Measurements from ENCODE around the gene PATJ. TPM values are rescaled to one million over a fixed set of nuclear protein-coding genes. Genes with fewer than 3 reads are reported as not detected.
"Not testable (repeated sequence)": the region's sequence is repeated elsewhere in the genome, so short reads cannot be mapped to it uniquely, and the experiment has no call there.

The PATJ gene
- total RNA-seq, 2 experiments from 2014 or later = 14.8 to 16.4 TPM

DNA sequence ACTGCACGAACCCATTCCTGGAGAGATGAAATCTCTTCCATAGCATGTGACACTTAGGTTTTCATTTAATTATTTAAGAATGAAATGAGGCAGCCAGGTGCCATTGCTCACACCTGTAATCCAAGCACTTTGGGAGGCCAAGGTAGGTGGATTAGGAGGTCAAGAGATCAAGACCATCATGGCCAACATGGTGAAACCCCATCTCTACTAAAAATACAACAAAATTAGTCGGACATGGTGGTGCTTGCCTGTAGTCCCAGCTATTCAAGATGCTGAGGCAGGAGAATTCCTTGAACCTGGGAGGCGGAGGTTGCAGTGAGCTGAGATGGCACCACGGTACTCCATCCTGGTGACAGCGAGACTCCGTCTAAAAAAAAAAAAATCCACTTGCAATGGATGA is 470.1 kb downstream of the PATJ start:
- H3K36me3 Mint-ChIP-seq (ENCODE audit: low read depth) = peaks cover 4% of the 10 kb centered on the region
- DNase-seq = no peak
- POLR2A ChIA-PET = no interaction called here
- H3K9me3 Mint-ChIP-seq = peaks cover 16% of the 10 kb centered on the region
- H3K27me3 Mint-ChIP-seq = no peaks in the 10 kb centered on the region
- H3K27ac Mint-ChIP-seq = no peak overlapping the region
- H3K4me1 Mint-ChIP-seq = peaks cover 9% of the 10 kb centered on the region
- no peak overlapping the region for H3K4me3 Mint-ChIP-seq
- CTCF ChIA-PET = no interaction called here

GRCh38 chr1:62213075-62213914 is 471.0 kb downstream of the PATJ start:
- Mint-ChIP-seq H3K4me3 (no peak overlapping the region), H3K9me3 (peaks cover 16% of the 10 kb centered on the region), H3K36me3 (ENCODE audit: low read depth) (peaks cover 4% of the 10 kb centered on the region), H3K4me1 (peaks cover 9% of the 10 kb centered on the region), H3K27me3 (no peaks in the 10 kb centered on the region), H3K27ac (no peak overlapping the region)
- ChIA-PET POLR2A (no interaction called here), CTCF (no interaction called here)
- no peak for DNase-seq

GRCh38 chr1:62218604-62219003 is 476.3 kb downstream of the PATJ start:
- Mint-ChIP-seq H3K36me3 (ENCODE audit: low read depth) (no peaks in the 10 kb centered on the region), H3K27me3 (no peaks in the 10 kb centered on the region), H3K4me3 (no peak overlapping the region), H3K27ac (no peak overlapping the region), H3K4me1 (no peaks in the 10 kb centered on the region), H3K9me3 (no peaks in the 10 kb centered on the region)
- ChIA-PET CTCF (no interaction called here), POLR2A (no interaction called here)
- DNase-seq = no peak

- H3K9me3 Mint-ChIP-seq; DNase-seq; H3K27me3 Mint-ChIP-seq; H3K4me1 Mint-ChIP-seq; POLR2A ChIA-PET; H3K4me3 Mint-ChIP-seq; H3K36me3 Mint-ChIP-seq (ENCODE audit: low read depth); H3K27ac Mint-ChIP-seq: not testable (repeated sequence)
- CTCF ChIA-PET = interaction anchor here (1.0 kb wide), 1 partner anchor 22 kb away, joined by 3 read pairs; no protein-coding TSS in a partner anchor
Observed at GRCh38 chr1:62220456-62220855, 478.2 kb downstream of the PATJ start.

- no peak for DNase-seq
- Mint-ChIP-seq H3K27ac (no peak overlapping the region), H3K4me3 (no peak overlapping the region), H3K9me3 (no peaks in the 10 kb centered on the region), H3K4me1 (no peaks in the 10 kb centered on the region), H3K27me3 (no peaks in the 10 kb centered on the region), H3K36me3 (ENCODE audit: low read depth) (no peaks in the 10 kb centered on the region)
- ChIA-PET POLR2A (no interaction called here), CTCF (no interaction called here)
Observed at GRCh38 chr1:62221171-62221570, 478.9 kb downstream of the PATJ start.

DNA sequence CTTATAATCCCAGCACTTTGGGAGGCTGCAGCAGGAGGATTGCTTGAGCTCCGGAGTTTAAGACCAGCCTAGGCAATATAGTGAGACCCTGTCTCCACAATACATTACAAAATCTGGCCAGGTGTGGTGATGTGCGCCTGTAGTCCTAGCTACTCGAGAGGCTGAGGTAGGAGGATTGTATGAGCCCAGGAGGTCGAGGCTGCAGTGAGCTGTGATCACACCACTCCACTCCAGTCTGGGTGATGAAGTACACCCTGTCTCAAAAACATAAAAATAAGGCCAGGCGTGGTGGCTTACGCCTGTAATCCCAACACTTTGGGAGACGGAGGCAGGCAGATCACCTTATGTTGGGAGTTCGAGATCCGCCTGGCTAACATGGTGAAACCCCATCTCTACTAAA is 480.0 kb downstream of the PATJ start:
- Mint-ChIP-seq H3K27ac (no peak overlapping the region), H3K4me1 (no peaks in the 10 kb centered on the region), H3K36me3 (ENCODE audit: low read depth) (no peaks in the 10 kb centered on the region), H3K27me3 (no peaks in the 10 kb centered on the region), H3K9me3 (no peaks in the 10 kb centered on the region), H3K4me3 (no peak overlapping the region)
- ChIA-PET CTCF (no interaction called here), POLR2A (no interaction called here)
- DNase-seq = no peak

DNA sequence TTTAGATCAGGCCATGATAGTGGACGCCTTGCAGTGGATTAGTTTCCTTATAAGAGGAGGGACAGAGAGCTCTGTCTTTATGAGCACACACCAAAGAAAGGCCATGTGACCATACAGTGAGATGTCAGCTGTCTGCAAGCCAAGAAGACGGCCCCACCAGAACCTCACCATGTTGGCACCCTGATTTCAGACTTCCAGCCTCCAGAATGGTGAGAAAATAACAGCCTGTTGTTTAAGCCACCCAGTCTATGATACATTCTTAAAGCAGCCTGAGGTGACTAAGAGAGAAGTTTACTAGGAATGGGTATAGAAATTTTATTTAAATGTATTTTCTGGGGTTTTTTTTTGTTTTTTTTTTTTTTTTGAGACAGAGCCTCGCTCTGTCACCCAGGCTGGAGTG is 481.9 kb downstream of the PATJ start:
- Mint-ChIP-seq H3K4me3 (no peak overlapping the region), H3K36me3 (ENCODE audit: low read depth) (no peaks in the 10 kb centered on the region), H3K9me3 (no peaks in the 10 kb centered on the region), H3K27me3 (no peaks in the 10 kb centered on the region), H3K4me1 (no peaks in the 10 kb centered on the region), H3K27ac (no peak overlapping the region)
- no peak for DNase-seq
- ChIA-PET CTCF (no interaction called here), POLR2A (no interaction called here)

DNA sequence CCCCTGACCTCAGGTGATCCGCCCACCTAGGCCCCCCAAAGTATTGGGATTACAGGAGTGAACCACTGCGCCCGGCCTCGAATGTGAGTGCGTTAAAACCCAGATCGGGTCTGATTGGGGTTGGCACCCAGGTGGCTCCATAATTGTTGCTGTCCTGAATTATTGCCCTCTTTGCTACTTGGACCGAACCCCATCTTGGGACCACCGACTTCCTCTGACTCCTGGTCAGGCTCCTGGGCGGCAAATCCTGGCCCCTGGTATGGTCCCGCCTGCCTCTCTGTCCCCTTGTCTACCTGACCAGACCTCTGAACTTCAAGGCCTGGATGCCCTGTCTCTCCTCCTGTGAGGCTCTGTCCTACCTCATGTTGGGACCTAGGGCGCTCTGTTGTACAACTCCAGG is 485.2 kb downstream of the PATJ start:
- H3K27ac Mint-ChIP-seq = no peak overlapping the region
- POLR2A ChIA-PET = no interaction called here
- CTCF ChIA-PET = no interaction called here
- no peaks in the 10 kb centered on the region for H3K4me1 Mint-ChIP-seq
- no peaks in the 10 kb centered on the region for H3K27me3 Mint-ChIP-seq
- DNase-seq = no peak
- no peaks in the 10 kb centered on the region for H3K9me3 Mint-ChIP-seq
- H3K36me3 Mint-ChIP-seq (ENCODE audit: low read depth) = no peaks in the 10 kb centered on the region
- H3K4me3 Mint-ChIP-seq = no peak overlapping the region

Small RNA genes within 50 kb of the gene (microRNA-seq; reads per million reads assigned to microRNA genes)
- gene MIR3116-1 (ENCODE audit: borderline microRNAs expressed, borderline replicate concordance) (not detected), gene MIR3116-2 (ENCODE audit: borderline microRNAs expressed, borderline replicate concordance) (not detected)

Other genes starting within 250 kb of the PATJ start
- gene TM2D1, start 17.3 kb upstream of the PATJ start, total RNA-seq = 10 to 100 TPM; 32.0 to 34.7 TPM